ENCODE measurements around the gene OAF. TPM values are rescaled to one million over a fixed set of nuclear protein-coding genes. Genes with fewer than 3 reads are reported as not detected.

Gene OAF
- total and polyA plus RNA-seq, 10 donors = 10.6 to 148 (median 73.6) TPM

DNA sequence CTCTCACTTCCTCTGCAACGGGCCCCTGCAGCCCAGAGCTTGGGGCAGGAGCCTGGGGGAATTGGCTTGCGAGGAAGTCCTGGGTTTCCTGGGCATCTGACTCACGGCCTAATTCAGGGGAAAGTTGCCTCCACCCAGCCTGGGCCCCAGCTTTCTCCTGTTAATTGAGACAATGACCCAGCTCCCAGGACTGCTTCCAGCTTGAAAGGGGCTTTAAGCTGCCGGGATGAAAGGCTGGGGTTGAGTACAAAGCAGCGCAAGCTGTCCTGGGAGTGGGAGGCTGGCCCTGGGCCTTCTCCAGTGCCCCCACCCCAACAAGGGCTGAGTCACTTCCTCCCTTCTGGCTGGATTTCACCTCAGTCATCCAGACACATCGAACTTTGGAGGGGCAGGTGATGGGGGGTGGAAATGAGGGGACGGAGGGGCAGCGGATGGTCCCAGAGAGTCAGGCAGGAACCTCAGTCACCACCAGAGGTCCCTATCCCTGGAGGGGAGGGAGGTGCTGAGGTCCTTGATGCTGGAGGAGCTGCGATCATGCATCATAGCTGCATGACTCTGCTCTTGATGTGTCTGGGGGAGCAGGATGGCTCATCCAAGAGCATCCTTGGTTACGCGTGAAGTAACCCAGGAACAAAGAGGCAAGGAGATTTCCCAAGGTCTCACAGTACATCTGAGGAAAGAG is 30.1 kb upstream of the OAF start:
- no peaks in the 10 kb centered on the region for H3K36me3 ChIP-seq
- H3K27me3 ChIP-seq (replicated peaks in 1 of 7) = peaks cover 0 to 5% (median 0%) of the 10 kb centered on the region in 7 donors
- H3K4me1 ChIP-seq = peaks cover 0 to 51% (median 14%) of the 10 kb centered on the region in 6 donors
- no peaks in the 10 kb centered on the region for H3K9me3 ChIP-seq
- TF ChIP-seq, protein P1, sequence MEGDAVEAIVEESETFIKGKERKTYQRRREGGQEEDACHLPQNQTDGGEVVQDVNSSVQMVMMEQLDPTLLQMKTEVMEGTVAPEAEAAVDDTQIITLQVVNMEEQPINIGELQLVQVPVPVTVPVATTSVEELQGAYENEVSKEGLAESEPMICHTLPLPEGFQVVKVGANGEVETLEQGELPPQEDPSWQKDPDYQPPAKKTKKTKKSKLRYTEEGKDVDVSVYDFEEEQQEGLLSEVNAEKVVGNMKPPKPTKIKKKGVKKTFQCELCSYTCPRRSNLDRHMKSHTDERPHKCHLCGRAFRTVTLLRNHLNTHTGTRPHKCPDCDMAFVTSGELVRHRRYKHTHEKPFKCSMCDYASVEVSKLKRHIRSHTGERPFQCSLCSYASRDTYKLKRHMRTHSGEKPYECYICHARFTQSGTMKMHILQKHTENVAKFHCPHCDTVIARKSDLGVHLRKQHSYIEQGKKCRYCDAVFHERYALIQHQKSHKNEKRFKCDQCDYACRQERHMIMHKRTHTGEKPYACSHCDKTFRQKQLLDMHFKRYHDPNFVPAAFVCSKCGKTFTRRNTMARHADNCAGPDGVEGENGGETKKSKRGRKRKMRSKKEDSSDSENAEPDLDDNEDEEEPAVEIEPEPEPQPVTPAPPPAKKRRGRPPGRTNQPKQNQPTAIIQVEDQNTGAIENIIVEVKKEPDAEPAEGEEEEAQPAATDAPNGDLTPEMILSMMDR (IDR thresholded peaks at IDR 0.05 in 8 of 11, conservative IDR thresholded peaks at IDR 0.05 in 3 of 11) = no peak
- TF ChIP-seq POLR2AphosphoS5 (IDR thresholded peaks at IDR 0.05) (no peak), POLR2A (IDR thresholded peaks at IDR 0.05) (no peak)
- H3K27ac ChIP-seq = peak overlapping the region in 4 of 8 donors; percentile 4 to 50 (median 32)
- peak; percentile 52 for DNase-seq
- WGBS, 5 donors = 53 to 76% (median 58%) methylated on average over 6 to 11 of the region's 11 CpGs
- intact Hi-C loops (cut with DNase I; ENCODE audit: low total_unique reads) = no loop called here
- no peak overlapping the region for H3K4me3 ChIP-seq

DNA sequence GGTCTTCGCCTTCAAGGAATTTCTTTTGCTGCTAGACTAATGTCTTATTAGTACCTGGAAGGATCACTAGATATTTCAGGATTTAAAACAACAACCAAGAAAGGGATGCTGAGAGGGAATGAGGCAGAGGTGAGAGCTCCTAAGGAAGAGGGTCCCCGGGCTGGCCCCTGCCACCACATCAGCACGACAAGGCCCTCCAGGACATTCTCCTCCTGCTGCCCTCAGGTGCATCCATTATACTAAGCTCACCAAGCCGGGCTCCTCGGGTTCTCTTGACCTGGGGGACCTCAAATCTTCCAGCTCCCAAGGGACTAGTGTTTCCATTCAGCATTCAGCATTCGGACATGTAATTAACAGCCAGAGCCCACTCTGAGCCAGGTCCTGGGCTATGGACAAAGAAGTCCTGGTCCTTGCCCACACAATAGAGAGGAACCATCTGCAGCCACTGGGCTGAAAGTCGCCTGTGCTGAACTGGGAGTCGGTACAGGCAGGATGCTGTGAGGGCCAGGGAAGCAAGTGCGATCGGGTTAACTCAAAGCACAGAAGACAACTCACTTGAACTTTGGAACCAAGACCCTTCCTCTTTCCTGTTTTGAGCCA is 29.4 kb upstream of the OAF start:
- Histone ChIP-seq H3K9me3 (no peaks in the 10 kb centered on the region), H3K27ac (no peak overlapping the region), H3K4me3 (no peak overlapping the region), H3K36me3 (no peaks in the 10 kb centered on the region), H3K27me3 (replicated peaks in 1 of 7) (peaks cover 0 to under 1% (median 0%) of the 10 kb centered on the region in 7 donors), H3K4me1 (peaks cover 0 to 59% (median 22%) of the 10 kb centered on the region in 6 donors)
- WGBS, 5 donors = 78 to 84% (median 82%) methylated on average over 10 of the region's 10 CpGs
- TF ChIP-seq POLR2A (IDR thresholded peaks at IDR 0.05) (no peak), POLR2AphosphoS5 (IDR thresholded peaks at IDR 0.05) (no peak)
- TF ChIP-seq, protein P1 (IDR thresholded peaks at IDR 0.05 in 8 of 11, conservative IDR thresholded peaks at IDR 0.05 in 3 of 11) = no peak
- DNase-seq = peak; percentile 39
- intact Hi-C loops (cut with DNase I; ENCODE audit: low total_unique reads) = no loop called here

DNA sequence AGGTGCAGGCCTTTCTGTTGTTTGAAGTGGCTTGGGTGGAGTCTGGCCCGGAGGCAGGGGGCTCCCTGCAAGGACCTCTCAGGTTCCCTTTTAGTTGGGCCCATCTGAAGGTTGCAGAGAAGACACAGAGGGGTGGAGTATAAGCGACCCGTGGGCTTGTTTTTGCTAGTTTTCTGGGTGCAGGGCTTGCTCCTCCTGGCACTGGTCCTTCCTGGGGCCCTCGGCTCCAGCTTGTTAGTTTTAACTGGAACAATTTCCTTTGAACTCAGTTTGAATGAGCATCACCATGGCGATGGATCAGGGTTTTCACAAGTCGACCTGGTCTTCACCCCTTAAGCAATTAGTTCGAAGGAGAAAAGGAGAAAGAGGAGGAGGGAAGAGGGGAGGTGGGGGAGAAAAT is 28.5 kb upstream of the OAF start:
- H3K4me3 ChIP-seq = no peak overlapping the region
- no peaks in the 10 kb centered on the region for H3K36me3 ChIP-seq
- no peaks in the 10 kb centered on the region for H3K9me3 ChIP-seq
- peaks cover 0 to 68% (median 26%) of the 10 kb centered on the region in 6 donors for H3K4me1 ChIP-seq
- H3K27me3 ChIP-seq (replicated peaks in 1 of 7) = no peaks in the 10 kb centered on the region
- peak; percentile 51 for DNase-seq
- no peak overlapping the region for H3K27ac ChIP-seq
- 69 to 78% (median 75%) methylated on average over 7 of the region's 7 CpGs for WGBS, 5 donors
- intact Hi-C loops (cut with DNase I; ENCODE audit: low total_unique reads) = no loop called here
- TF ChIP-seq, protein P1 (IDR thresholded peaks at IDR 0.05 in 8 of 11, conservative IDR thresholded peaks at IDR 0.05 in 3 of 11) = no peak
- TF ChIP-seq POLR2A (IDR thresholded peaks at IDR 0.05) = no peak
- TF ChIP-seq POLR2AphosphoS5 (IDR thresholded peaks at IDR 0.05) = no peak

DNA sequence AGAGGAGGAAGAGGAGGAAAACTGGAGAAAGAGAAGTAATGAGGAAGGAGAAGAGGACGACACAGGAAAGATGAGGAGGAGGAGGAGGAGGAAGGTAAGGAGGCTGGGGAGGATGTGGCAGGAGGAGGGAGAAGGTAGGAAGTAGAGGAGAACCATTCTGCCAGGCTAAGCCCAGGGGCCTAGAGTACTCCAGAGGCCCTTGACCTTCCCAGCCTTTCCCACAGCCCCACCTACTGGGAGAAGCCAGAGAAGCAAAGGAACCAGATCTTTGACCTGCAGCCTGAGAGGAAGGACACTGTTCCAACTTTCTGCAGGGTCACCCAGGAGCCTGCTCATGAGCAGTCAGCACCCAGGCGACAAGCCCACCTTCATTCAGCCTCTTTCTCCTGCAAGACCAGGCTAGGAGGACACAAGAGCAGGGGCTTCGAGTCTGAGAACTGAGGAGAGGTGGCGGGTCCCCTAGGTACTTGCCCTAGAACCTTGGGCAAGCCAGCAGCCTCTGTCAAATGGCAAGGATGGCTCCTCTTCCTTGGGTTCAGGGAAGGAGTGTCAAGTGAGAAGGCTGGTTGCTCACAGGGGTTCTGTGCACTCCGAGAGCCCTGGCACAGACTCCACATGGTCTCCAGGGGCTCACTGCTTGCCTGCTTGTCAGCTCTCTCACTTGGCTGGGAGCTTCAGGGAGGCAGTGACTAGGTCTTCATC is 27.9 kb upstream of the OAF start:
- intact Hi-C loops (cut with DNase I; ENCODE audit: low total_unique reads) = no loop called here

More for the DNA sequence above, 27.9 kb upstream of the OAF start:
- 70 to 79% (median 78%) methylated on average over 5 of the region's 5 CpGs for WGBS, 5 donors
- Histone ChIP-seq H3K27ac (no peak overlapping the region), H3K9me3 (no peaks in the 10 kb centered on the region), H3K4me3 (no peak overlapping the region), H3K27me3 (replicated peaks in 1 of 7) (no peaks in the 10 kb centered on the region), H3K36me3 (no peaks in the 10 kb centered on the region), H3K4me1 (peaks cover 0 to 71% (median 28%) of the 10 kb centered on the region in 6 donors)
- peak; percentile 45 for DNase-seq
- no peak for TF ChIP-seq POLR2A (IDR thresholded peaks at IDR 0.05)
- TF ChIP-seq, protein P1 (IDR thresholded peaks at IDR 0.05 in 8 of 11, conservative IDR thresholded peaks at IDR 0.05 in 3 of 11) = peak in 1 of 11 experiments; percentile 9

Measured in spleen (tissue), 11 donors.